Activated gamma-delta T cell (primary cell): ENCODE results near the gene CNOT11.
"Not testable (repeated sequence)": the region's sequence is repeated elsewhere in the genome, so short reads cannot be mapped to it uniquely, and the experiment has no call there.

ENCODE experiments used
- DNase-seq: peaks from one replicate; lab custom pipeline; 2025; lab: John Stamatoyannopoulos, UW

The CNOT11 gene

DNA sequence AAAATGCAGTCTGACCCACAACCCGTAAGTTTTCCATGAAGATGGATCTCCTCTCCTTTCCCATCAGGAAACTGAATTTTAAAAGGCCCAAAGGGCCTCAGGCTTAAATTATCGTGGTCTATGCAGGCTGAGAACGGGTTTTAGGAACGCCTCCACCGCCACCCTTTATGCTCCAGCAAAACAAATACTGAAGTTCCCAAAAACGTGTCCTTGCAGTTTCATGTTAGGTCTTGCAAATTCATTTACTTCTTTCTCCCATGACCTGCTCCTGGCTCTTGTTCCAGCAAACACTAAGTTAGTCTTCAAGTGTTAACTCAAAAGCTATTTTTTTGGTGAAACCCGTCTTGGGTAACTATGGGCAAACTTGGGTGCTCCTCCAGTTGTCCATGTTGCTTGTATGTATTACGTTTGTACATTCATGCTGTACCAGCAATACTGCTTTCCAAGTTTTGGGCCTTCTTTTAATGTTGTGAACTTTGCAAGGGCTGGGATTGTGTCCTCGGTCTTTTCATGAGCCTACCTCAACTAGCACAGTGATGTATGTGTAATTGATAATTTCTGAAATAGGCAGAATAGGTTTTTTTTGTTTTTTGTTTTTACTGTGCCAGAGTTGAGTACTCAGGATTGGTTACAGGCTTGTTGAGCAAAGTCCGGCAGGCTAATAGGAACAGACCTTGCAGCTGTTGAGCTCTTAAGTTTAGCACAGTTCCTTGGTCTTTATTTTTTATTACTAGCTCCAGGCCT, 57.6 kb downstream of the CNOT11 start:
- DNase-seq: no peak

- DNase-seq: no peak
These were observed 58.4 kb downstream of the CNOT11 start for GRCh38 chr2:101310834-101311695.

GRCh38 chr2:101311696-101312017, 59.0 kb downstream of the CNOT11 start:
- DNase-seq: no peak

DNA sequence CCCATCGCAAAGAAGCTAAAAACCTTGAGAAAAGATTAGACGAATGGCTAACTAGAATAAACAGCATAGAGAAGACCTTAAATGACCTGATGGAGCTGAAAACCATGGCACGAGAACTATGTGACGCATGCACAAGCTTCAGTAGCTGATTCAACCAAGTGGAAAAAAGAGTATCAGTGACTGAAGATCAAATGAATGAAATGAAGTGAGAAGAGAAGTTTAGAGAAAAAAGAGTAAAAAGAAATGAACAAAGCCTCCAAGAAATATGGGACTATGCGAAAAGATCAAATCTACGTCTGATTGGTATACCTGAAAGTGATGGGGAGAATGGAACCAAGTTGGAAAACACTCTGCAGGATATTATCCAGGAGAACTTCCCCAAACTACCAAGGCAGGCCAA, 63.9 kb downstream of the CNOT11 start:
- not testable (repeated sequence) for DNase-seq
